Lung microvascular endothelial cell (primary cell): ENCODE measurements around the gene WDR45B. TPM values are rescaled to one million over a fixed set of nuclear protein-coding genes. Genes with fewer than 3 reads are reported as not detected.

Experiments used
- DNase-seq, 2 donors: peaks; one replicate each; pipeline versions ENCODE4 v3.0.0 to v3.0.0-alpha.2; 2010; ENCODE audit warnings: low read depth in 2 of 2
- total RNA-seq: library from RNA; depleted of rRNA; stranded (reverse); fragments of >200 nt; gene quantifications from 2 replicates; pipeline ENCODE4 v1.2.1, GENCODE V29; 2014

WDR45B gene
- total RNA-seq, 1 donor from 2014 or later = 69.8 TPM

GRCh38 chr17:82631544-82631943 is 16.7 kb downstream of the WDR45B start:
- DNase-seq = no peak

GRCh38 chr17:82630212-82630611 is 18.0 kb downstream of the WDR45B start:
- no peak for DNase-seq

GRCh38 chr17:82629748-82630147 is 18.5 kb downstream of the WDR45B start:
- DNase-seq = no peak

GRCh38 chr17:82627405-82627804 is 20.8 kb downstream of the WDR45B start:
- DNase-seq = no peak

- DNase-seq = no peak
Observed at GRCh38 chr17:82623707-82624106, 24.5 kb downstream of the WDR45B start.

GRCh38 chr17:82619641-82620040 is 28.6 kb downstream of the WDR45B start:
- no peak for DNase-seq

GRCh38 chr17:82619211-82619610 is 29.0 kb downstream of the WDR45B start:
- DNase-seq = no peak

GRCh38 chr17:82616021-82616711 is 32.1 kb downstream of the WDR45B start:
- DNase-seq = no peak

- DNase-seq = no peak
Observed at GRCh38 chr17:82615084-82616020, 32.9 kb downstream of the WDR45B start.

GRCh38 chr17:82614095-82614631 is 34.1 kb downstream of the WDR45B start:
- no peak for DNase-seq

GRCh38 chr17:82613283-82614094 is 34.8 kb downstream of the WDR45B start:
- DNase-seq = no peak

- DNase-seq = no peak
Observed at GRCh38 chr17:82611140-82612058, 36.8 kb downstream of the WDR45B start.

- DNase-seq = no peak
Observed at GRCh38 chr17:82609655-82610054, 38.6 kb downstream of the WDR45B start.

GRCh38 chr17:82608816-82609215 is 39.4 kb downstream of the WDR45B start:
- no peak for DNase-seq

GRCh38 chr17:82605939-82606600 is 42.2 kb downstream of the WDR45B start:
- DNase-seq = no peak

- no peak for DNase-seq
Observed at GRCh38 chr17:82604532-82604931, 43.7 kb downstream of the WDR45B start.

- DNase-seq = peak in 1 of 2 donors; percentile 66
Observed at GRCh38 chr17:82603981-82604448, 44.2 kb downstream of the WDR45B start.

- DNase-seq = peak; percentile 81 to 92
Observed at GRCh38 chr17:82602986-82603710, 45.1 kb downstream of the WDR45B start.

- DNase-seq = peak; percentile 41 to 48
Observed at GRCh38 chr17:82602487-82602886, 45.8 kb downstream of the WDR45B start.
